Measurements from ENCODE around the gene FGD6.
"Not testable (repeated sequence)": the region's sequence is repeated elsewhere in the genome, so short reads cannot be mapped to it uniquely, and the experiment has no call there.

Gene FGD6

GRCh38 chr12:95096852-95097251, 120.4 kb downstream of the FGD6 start:
- no peak for DNase-seq
- no peak overlapping the region for H3K4me3 ChIP-seq (ENCODE audit: low read depth, low read length)
- H3K9me3 ChIP-seq = no peaks in the 10 kb centered on the region
- no peak for TF ChIP-seq CTCF (IDR thresholded peaks at IDR 0.05; ENCODE audit: low read depth, low read length)
- H3K27me3 ChIP-seq = no peaks in the 10 kb centered on the region
- H3K4me1 ChIP-seq = peaks cover 3% of the 10 kb centered on the region; the same call in 1 of the 2 replicates
- H3K36me3 ChIP-seq = no peaks in the 10 kb centered on the region

- Histone ChIP-seq H3K27me3 (no peaks in the 10 kb centered on the region), H3K4me1 (peaks cover 3% of the 10 kb centered on the region; the same call in 1 of the 2 replicates), H3K9me3 (no peaks in the 10 kb centered on the region), H3K36me3 (no peaks in the 10 kb centered on the region), H3K4me3 (ENCODE audit: low read depth, low read length) (no peak overlapping the region)
- DNase-seq = no peak
- TF ChIP-seq CTCF (IDR thresholded peaks at IDR 0.05; ENCODE audit: low read depth, low read length) = no peak
These were observed 120.9 kb downstream of the FGD6 start for GRCh38 chr12:95096378-95096777.

- H3K4me3 ChIP-seq (ENCODE audit: low read depth, low read length); H3K27me3 ChIP-seq; H3K9me3 ChIP-seq; H3K36me3 ChIP-seq; H3K4me1 ChIP-seq; DNase-seq: not testable (repeated sequence)
These were observed 121.4 kb downstream of the FGD6 start for GRCh38 chr12:95095866-95096265.

GRCh38 chr12:95089462-95089861, 127.8 kb downstream of the FGD6 start:
- no peaks in the 10 kb centered on the region for H3K9me3 ChIP-seq
- peaks cover 9% of the 10 kb centered on the region for H3K4me1 ChIP-seq
- no peak for TF ChIP-seq CTCF (IDR thresholded peaks at IDR 0.05; ENCODE audit: low read depth, low read length)
- peaks cover 7% of the 10 kb centered on the region for H3K36me3 ChIP-seq
- DNase-seq = no peak
- no peaks in the 10 kb centered on the region for H3K27me3 ChIP-seq
- no peak overlapping the region for H3K4me3 ChIP-seq (ENCODE audit: low read depth, low read length)

- H3K4me1 ChIP-seq = peaks cover 9% of the 10 kb centered on the region
- TF ChIP-seq CTCF (IDR thresholded peaks at IDR 0.05; ENCODE audit: low read depth, low read length) = no peak
- H3K4me3 ChIP-seq (ENCODE audit: low read depth, low read length) = no peak overlapping the region
- H3K9me3 ChIP-seq = no peaks in the 10 kb centered on the region
- DNase-seq = no peak
- H3K27me3 ChIP-seq = no peaks in the 10 kb centered on the region
- peaks cover 7% of the 10 kb centered on the region for H3K36me3 ChIP-seq
These were observed 128.9 kb downstream of the FGD6 start for GRCh38 chr12:95088379-95088778.

- Histone ChIP-seq H3K36me3 (peaks cover 7% of the 10 kb centered on the region), H3K4me1 (peaks cover 9% of the 10 kb centered on the region), H3K4me3 (ENCODE audit: low read depth, low read length) (no peak overlapping the region), H3K9me3 (no peaks in the 10 kb centered on the region), H3K27me3 (no peaks in the 10 kb centered on the region)
- DNase-seq = no peak
- no peak for TF ChIP-seq CTCF (IDR thresholded peaks at IDR 0.05; ENCODE audit: low read depth, low read length)
These were observed 131.7 kb downstream of the FGD6 start for GRCh38 chr12:95085612-95086011.

- no peak for DNase-seq
- Histone ChIP-seq H3K9me3 (no peaks in the 10 kb centered on the region), H3K4me3 (ENCODE audit: low read depth, low read length) (no peak overlapping the region), H3K36me3 (peaks cover under 1% of the 10 kb centered on the region), H3K4me1 (no peaks in the 10 kb centered on the region), H3K27me3 (no peaks in the 10 kb centered on the region)
- no peak for TF ChIP-seq CTCF (IDR thresholded peaks at IDR 0.05; ENCODE audit: low read depth, low read length)
These were observed 133.3 kb downstream of the FGD6 start for GRCh38 chr12:95083938-95084337.

All from BE2C (cell line).